Erythroblast (primary cell): ENCODE measurements around the gene CHTF8.
"Not testable (repeated sequence)": the region's sequence is repeated elsewhere in the genome, so short reads cannot be mapped to it uniquely, and the experiment has no call there.

Experiments used
- DNase-seq, 2 experiments: peaks; one replicate each; lab custom pipeline; 2025; lab: John Stamatoyannopoulos, UW
- GATA1 ChIP-seq: IDR thresholded peaks from 2 replicates; pipeline ENCODE4 v1.6.1; 2011; ENCODE audit warnings: low read depth, mild to moderate bottlenecking, control low read depth, low read length, moderate library complexity
- POLR2A ChIP-seq: IDR thresholded peaks from 2 replicates; pipeline ENCODE4 v1.6.1; 2011; ENCODE audit warnings: mild to moderate bottlenecking, low read length

Gene CHTF8

GRCh38 chr16:69126221-69126620 lies 6.2 kb downstream of the CHTF8 start:
- TF ChIP-seq POLR2A (no peak), GATA1 (no peak)
- no peak for DNase-seq

GRCh38 chr16:69124961-69125360 lies 7.4 kb downstream of the CHTF8 start:
- not testable (repeated sequence) for DNase-seq

- DNase-seq, result not testable (repeated sequence)
These were observed 8.0 kb downstream of the CHTF8 start for GRCh38 chr16:69124406-69124805.

- TF ChIP-seq POLR2A (no peak), GATA1 (no peak)
- peak; percentile 81 to 84 for DNase-seq
These were observed 8.5 kb downstream of the CHTF8 start for GRCh38 chr16:69123910-69124309.

- TF ChIP-seq GATA1 (no peak), POLR2A (no peak)
- no peak for DNase-seq
These were observed 12.2 kb downstream of the CHTF8 start for GRCh38 chr16:69120096-69120664.

- DNase-seq, result no peak
- TF ChIP-seq POLR2A, result no peak
These were observed 12.9 kb downstream of the CHTF8 start for GRCh38 chr16:69119536-69119935.

- DNase-seq, result no peak
These were observed 13.4 kb downstream of the CHTF8 start for GRCh38 chr16:69118994-69119393.

GRCh38 chr16:69118468-69118867 lies 13.9 kb downstream of the CHTF8 start:
- no peak for DNase-seq
- TF ChIP-seq POLR2A (no peak), GATA1 (no peak)

More at GRCh38 chr16:69118994-69119393, 13.4 kb downstream of the CHTF8 start:
- no peak for TF ChIP-seq POLR2A
- TF ChIP-seq GATA1, result no peak

- TF ChIP-seq POLR2A, result no peak
- no peak for TF ChIP-seq GATA1
- DNase-seq, result no peak
These were observed 15.5 kb downstream of the CHTF8 start for GRCh38 chr16:69116906-69117305.

- TF ChIP-seq GATA1 (no peak), POLR2A (no peak)
- no peak for DNase-seq
These were observed 16.0 kb downstream of the CHTF8 start for GRCh38 chr16:69116256-69116875.

GRCh38 chr16:69115837-69116236 lies 16.6 kb downstream of the CHTF8 start:
- TF ChIP-seq POLR2A (no peak), GATA1 (no peak)
- DNase-seq, result no peak

GRCh38 chr16:69115361-69115760 lies 17.0 kb downstream of the CHTF8 start:
- DNase-seq, result no peak
- no peak for TF ChIP-seq GATA1
- TF ChIP-seq POLR2A, result no peak

GRCh38 chr16:69114976-69115355 lies 17.4 kb downstream of the CHTF8 start:
- TF ChIP-seq GATA1 (no peak), POLR2A (no peak)
- no peak for DNase-seq

- no peak for TF ChIP-seq POLR2A
- no peak for TF ChIP-seq GATA1
- DNase-seq, result no peak
These were observed 17.9 kb downstream of the CHTF8 start for GRCh38 chr16:69114346-69114975.

GRCh38 chr16:69113216-69113615 lies 19.2 kb downstream of the CHTF8 start:
- DNase-seq, result no peak
- no peak for TF ChIP-seq POLR2A
- no peak for TF ChIP-seq GATA1
